Kidney (tissue), 14 donors: ENCODE results near the gene SPACA9. TPM values are rescaled to one million over a fixed set of nuclear protein-coding genes. Genes with fewer than 3 reads are reported as not detected.

Source experiments
- DNase-seq, 5 donors: peaks; one replicate each; pipeline ENCODE4 v3.0.0-alpha.2; 2013 to 2020
- FAIRE-seq: peaks from 2 replicates; lab custom pipeline; 2012; peaks lifted over from hg19 to GRCh38; lab: Jason Lieb, UNC
- H3K27ac ChIP-seq, 2 donors: one replicate each; pipeline ENCODE4 v1.7.0; 2013; ENCODE audit warnings: low read depth in 2 of 2, low read length in 2 of 2, inconsistent platforms in 1 of 2
- H3K27me3 ChIP-seq: one replicate; pipeline ENCODE4 v1.7.1; 2013; ENCODE audit warnings: low read length, inconsistent platforms; ENCODE audit not compliant: control insufficient read depth, insufficient read depth
- H3K36me3 ChIP-seq, 3 donors: one replicate each; pipeline versions ENCODE4 v1.7.0 to v1.7.1; 2013; ENCODE audit warnings: low read length in 3 of 3, control low read depth in 1 of 3, inconsistent platforms in 1 of 3; ENCODE audit not compliant: insufficient read depth in 3 of 3, control insufficient read depth in 2 of 3
- H3K4me1 ChIP-seq, 3 donors: one replicate each; pipeline versions ENCODE4 v1.7.0 to v1.7.1; 2013; ENCODE audit warnings: low read length in 3 of 3, inconsistent platforms in 1 of 3, low read depth in 1 of 3; ENCODE audit not compliant: control insufficient read depth in 2 of 3, insufficient read depth in 2 of 3
- H3K4me3 ChIP-seq, 3 donors: one replicate each; pipeline versions ENCODE4 v1.7.0 to v1.8.1; 2013; ENCODE audit warnings: low read length in 3 of 3, control low read depth in 1 of 3, inconsistent platforms in 1 of 3
- H3K9ac ChIP-seq, 3 donors: one replicate each; pipeline versions ENCODE4 v1.7.0 to v1.7.1; 2013; ENCODE audit warnings: low read length in 3 of 3, control low read depth in 1 of 3, inconsistent platforms in 1 of 3
- H3K9me3 ChIP-seq, 3 donors: one replicate each; pipeline versions ENCODE4 v1.7.0 to v1.7.1; 2013; ENCODE audit warnings: low read length in 3 of 3, control low read depth in 1 of 3, inconsistent platforms in 1 of 3; ENCODE audit not compliant: control insufficient read depth in 2 of 3, insufficient read depth in 1 of 3
- CTCF ChIP-seq: IDR thresholded peaks from 3 replicates; pipeline ENCODE4 v1.5.1; 2012; ENCODE audit warnings: mild to moderate bottlenecking, moderate library complexity, borderline replicate concordance; ENCODE audit not compliant: insufficient read depth; ENCODE audit errors: extremely low read depth
- intact Hi-C: fragments of 100-400 bp; cut with DNase I; formaldehyde crosslinking; loops from one replicate; pipeline ENCODE4 v1.11.1; 2022
- polyA plus RNA-seq: library from polyadenylated mRNA; stranded (reverse); fragments of 350-450 nt; fragmentation: Illumina TruSeq; extraction: RNeasy Lipid Tissue Mini Kit (QIAGEN cat#74804); gene quantifications from one replicate; pipeline ENCODE4 v1.2.3, GENCODE V29; 2014; ENCODE audit warnings: low read depth, low replicate concordance; ENCODE audit not compliant: insufficient read depth
- total RNA-seq: library from RNA; stranded (reverse); fragmentation: NEBNext Ultra II Directional; extraction: Animal tissue kit (Norgen Biotek cat#: 25700); gene quantifications from one replicate; pipeline ENCODE4 v1.2.1, GENCODE V29; 2021
- donor health status: control.
- donor health status: control.
- donor health status: control.
- donor health status: control.
- donor health status: control.
- donor health status: DM: yes; HTN: yes; CAD: no.
- donor health status: Normal renal cell carcinoma (clear cell type).

Gene SPACA9
- total and polyA plus RNA-seq, 2 donors from 2014 or later = 8.7 to 17.1 TPM

GRCh38 chr9:132882616-132883015 is 3.9 kb downstream of the SPACA9 start:
- intact Hi-C loops = no loop called here
- H3K4me3 ChIP-seq = no peak overlapping the region
- FAIRE-seq = no peak

GRCh38 chr9:132883349-132884294 is 4.9 kb downstream of the SPACA9 start:
- no peak for DNase-seq
- H3K9ac ChIP-seq = no peak overlapping the region

More at GRCh38 chr9:132882616-132883015, 3.9 kb downstream of the SPACA9 start:
- no peaks in the 10 kb centered on the region for H3K27me3 ChIP-seq
- TF ChIP-seq CTCF = no peak
- no peak overlapping the region for H3K9ac ChIP-seq
- no peak overlapping the region for H3K27ac ChIP-seq
- peaks cover 0 to 5% (median 0%) of the 10 kb centered on the region in 3 donors for H3K4me1 ChIP-seq
- no peaks in the 10 kb centered on the region for H3K36me3 ChIP-seq
- H3K9me3 ChIP-seq = no peaks in the 10 kb centered on the region
- no peak for DNase-seq

GRCh38 chr9:132885720-132886333 is 7.1 kb downstream of the SPACA9 start:
- Histone ChIP-seq H3K36me3 (no peaks in the 10 kb centered on the region), H3K27me3 (no peaks in the 10 kb centered on the region), H3K9ac (no peak overlapping the region), H3K27ac (no peak overlapping the region), H3K9me3 (no peaks in the 10 kb centered on the region), H3K4me1 (no peaks in the 10 kb centered on the region), H3K4me3 (no peak overlapping the region)
- no peak for DNase-seq
- no peak for FAIRE-seq
- intact Hi-C loops = no loop called here
- no peak for TF ChIP-seq CTCF

More at GRCh38 chr9:132883349-132884294, 4.9 kb downstream of the SPACA9 start:
- no peaks in the 10 kb centered on the region for H3K9me3 ChIP-seq
- no peaks in the 10 kb centered on the region for H3K27me3 ChIP-seq
- TF ChIP-seq CTCF = no peak
- H3K4me3 ChIP-seq = no peak overlapping the region
- no peaks in the 10 kb centered on the region for H3K36me3 ChIP-seq
- H3K27ac ChIP-seq = no peak overlapping the region
- intact Hi-C loops = no loop called here
- FAIRE-seq = no peak
- peaks cover 0 to 3% (median 0%) of the 10 kb centered on the region in 3 donors for H3K4me1 ChIP-seq
